HepG2 (cell line): ENCODE measurements around the gene C1QL4. TPM values are rescaled to one million over a fixed set of nuclear protein-coding genes. Genes with fewer than 3 reads are reported as not detected.

ENCODE experiments used
- BHLHE40 ChIP-seq: IDR thresholded peaks from 2 replicates; pipeline ENCODE4 v1.6.1; 2011; ENCODE audit warnings: low read length, improper control_type of control experiment
- BORCS8-MEF2B ChIP-seq: sonication (generic); formaldehyde crosslinking; IDR thresholded peaks from 2 replicates; pipeline ENCODE4 v1.8.0; 2022; ENCODE audit warnings: mild to moderate bottlenecking, missing genetic modification reagents
- DMAP1 ChIP-seq: IDR thresholded peaks from 2 replicates; pipeline ENCODE4 v1.6.1; 2016
- ELK4 ChIP-seq: sonication (generic); formaldehyde crosslinking; IDR thresholded peaks from 2 replicates; pipeline ENCODE4 v1.9.0; 2021; ENCODE audit warnings: missing genetic modification reagents, borderline replicate concordance
- FOSL2 ChIP-seq: sonication (generic); formaldehyde crosslinking; IDR thresholded peaks from 2 replicates; pipeline ENCODE4 v1.4.0; 2020; ENCODE audit warnings: missing genetic modification reagents
- HCFC1 ChIP-seq: fragments of 150-350 bp; IDR thresholded peaks from 2 replicates; pipeline ENCODE4 v1.6.1; 2014; ENCODE audit warnings: low read depth, low read length
- HNRNPUL1 ChIP-seq: fragments of 200-400 bp; formaldehyde crosslinking; IDR thresholded peaks from 2 replicates; pipeline ENCODE4 v1.6.1; 2017; ENCODE audit warnings: low read depth, mild to moderate bottlenecking, low read length, moderate library complexity
- ISL2 ChIP-seq: sonication (generic); formaldehyde crosslinking; IDR thresholded peaks from 2 replicates; pipeline ENCODE4 v1.5.0; 2020; ENCODE audit warnings: missing genetic modification reagents
- JARID2 ChIP-seq: sonication (generic); formaldehyde crosslinking; IDR thresholded peaks from 2 replicates; pipeline ENCODE4 v1.8.1; 2023; ENCODE audit warnings: missing genetic modification reagents, inconsistent platforms; ENCODE audit not compliant: insufficient replicate concordance
- NRL ChIP-seq: sonication (generic); formaldehyde crosslinking; IDR thresholded peaks from 2 replicates; pipeline ENCODE4 v1.5.0; 2020; ENCODE audit warnings: missing genetic modification reagents, mild to moderate bottlenecking, moderate library complexity, borderline replicate concordance
- PRDM10 ChIP-seq: sonication (generic); formaldehyde crosslinking; IDR thresholded peaks from 2 replicates; pipeline ENCODE4 v1.4.0; 2020; ENCODE audit warnings: low read depth, missing genetic modification reagents
- SPEN ChIP-seq: sonication (generic); formaldehyde crosslinking; IDR thresholded peaks from 2 replicates; pipeline ENCODE4 v1.5.1; 2020; ENCODE audit warnings: low read depth, mild to moderate bottlenecking, missing genetic modification reagents
- TCF12 ChIP-seq, 2 experiments: fragments of 450-650 bp in 1 of 2; sonication (generic) in 1 of 2; formaldehyde crosslinking in 1 of 2; IDR thresholded peaks; 2 replicates each; pipeline versions ENCODE4 v1.6.1 to v1.8.0; 2017 to 2022; ENCODE audit warnings: antibody characterized with exemption in 1 of 2, mild to moderate bottlenecking in 1 of 2, missing genetic modification reagents in 1 of 2, moderate library complexity in 1 of 2
- THYN1 ChIP-seq: sonication (generic); formaldehyde crosslinking; IDR thresholded peaks from 2 replicates; pipeline ENCODE4 v1.8.1; 2023; ENCODE audit warnings: low read depth, mild to moderate bottlenecking, moderate library complexity, missing genetic modification reagents, borderline replicate concordance
- UBTF ChIP-seq: sonication (generic); formaldehyde crosslinking; IDR thresholded peaks from 2 replicates; pipeline ENCODE4 v1.4.0; 2020; ENCODE audit warnings: mild to moderate bottlenecking, missing genetic modification reagents
- XRCC5 ChIP-seq: fragments of 200-400 bp; formaldehyde crosslinking; optimal IDR thresholded peaks from 2 replicates; pipeline ENCODE3; 2017; ENCODE audit warnings: mild to moderate bottlenecking, low read length
- ZNF136 ChIP-seq: sonication (generic); formaldehyde crosslinking; IDR thresholded peaks from 2 replicates; pipeline ENCODE4 v1.8.1; 2022; ENCODE audit warnings: low read depth, mild to moderate bottlenecking, moderate library complexity, missing genetic modification reagents
- ZNF30 ChIP-seq: sonication (generic); formaldehyde crosslinking; IDR thresholded peaks from 2 replicates; pipeline ENCODE4 v1.5.0; 2020; ENCODE audit warnings: mild to moderate bottlenecking, missing genetic modification reagents
- ZNF317 ChIP-seq: sonication (generic); formaldehyde crosslinking; IDR thresholded peaks from 2 replicates; pipeline ENCODE4 v1.5.0; 2020; ENCODE audit warnings: mild to moderate bottlenecking, missing genetic modification reagents
- ZNF746 ChIP-seq: sonication (generic); formaldehyde crosslinking; IDR thresholded peaks from 2 replicates; pipeline ENCODE4 v1.8.0; 2022; ENCODE audit warnings: mild to moderate bottlenecking, missing genetic modification reagents
- ZNF772 ChIP-seq: sonication (generic); formaldehyde crosslinking; IDR thresholded peaks from 2 replicates; pipeline ENCODE4 v1.5.0; 2020; ENCODE audit warnings: mild to moderate bottlenecking, missing genetic modification reagents
- polyA plus RNA-seq, 8 experiments: library from polyadenylated mRNA; depleted of rRNA in 3 of 8; stranded (reverse) in 7 of 8; unstranded in 1 of 8; fragments of >200 nt; fragmentation: Illumina TruSeq in 4 of 8; extraction: Trizol in 4 of 8; gene quantifications; 2 replicates each; pipeline versions ENCODE4 v1.2.1 to v1.2.3, GENCODE V29; 2011 to 2016; ENCODE audit warnings: low read depth in 4 of 8, missing spikeins in 1 of 8, mixed read lengths in 1 of 8; ENCODE audit not compliant: insufficient read depth in 1 of 8
- total RNA-seq, 5 experiments: library from RNA; depleted of rRNA; stranded (reverse); fragments of >200 nt; fragmentation: Illumina TruSeq; extraction: Trizol; gene quantifications; 2 replicates each; pipeline ENCODE4 v1.2.3, GENCODE V29; 2016; ENCODE audit warnings: low read depth in 1 of 5

C1QL4 gene
- total and polyA plus RNA-seq, 2 of the 13 experiments (the other 11 are each of a cell fraction or from before 2014, with no cell fraction given): 0.03 TPM; not detected in 1

GRCh38 chr12:49347311-49348193 is 10.6 kb upstream of the C1QL4 start (continued):
- TF ChIP-seq ZNF136: no peak
- peak; percentile 60; the same call in 1 of the 2 replicates for TF ChIP-seq NRL
- TF ChIP-seq JARID2 (CRISPR knock-in tag): peak; percentile 36
- TF ChIP-seq HCFC1: no peak
- peak; percentile 89; the same call in 1 of the 2 replicates for TF ChIP-seq ZNF772 (CRISPR knock-in tag)
- TF ChIP-seq SPEN: peak; percentile 83
- peak; percentile 97 for TF ChIP-seq XRCC5
- TF ChIP-seq ELK4 (CRISPR knock-in tag): no peak
- TF ChIP-seq THYN1 (CRISPR knock-in tag): no peak
- TF ChIP-seq PRDM10 (CRISPR knock-in tag): no peak
- TF ChIP-seq ISL2: peak; percentile 86
- 0 out of 2 replicates have a peak, but pooled peaks have one; percentile 23 for TF ChIP-seq ZNF30 (CRISPR knock-in tag)
- no peak for TF ChIP-seq BHLHE40
- TF ChIP-seq BORCS8-MEF2B (CRISPR knock-in tag): peak; percentile 78
- peak; percentile 44 for TF ChIP-seq FOSL2 (CRISPR knock-in tag)
- peak; percentile 99 for TF ChIP-seq UBTF (CRISPR knock-in tag)
- no peak for TF ChIP-seq HNRNPUL1
- TF ChIP-seq ZNF746 (CRISPR knock-in tag): peak; percentile 80
- no peak for TF ChIP-seq TCF12 (IDR thresholded peaks at IDR 0.05)
- no peak for TF ChIP-seq TCF12 (CRISPR knock-in tag; IDR thresholded peaks at IDR 0.05)
- TF ChIP-seq ZNF317: peak; percentile 86
- TF ChIP-seq DMAP1 (CRISPR knock-in tag): peak; percentile 86
